Activated CD4-positive, alpha-beta memory T cell treated with anti-CD3 and anti-CD28 coated beads for 36 hours (primary cell): ENCODE results near the gene FAM83B. TPM values are rescaled to one million over a fixed set of nuclear protein-coding genes. Genes with fewer than 3 reads are reported as not detected.
"Not testable (repeated sequence)": the region's sequence is repeated elsewhere in the genome, so short reads cannot be mapped to it uniquely, and the experiment has no call there.

Source experiments
- CTCF ChIA-PET: fragments of 350-600 bp; sonication (Branson Sonifier 250); formaldehyde crosslinking; loops from one replicate; lab custom pipeline; 2021; ENCODE audit warnings: antibody characterized with exemption, inconsistent platforms; lab: Charles Lee
- POLR2A ChIA-PET: fragments of 350-600 bp; sonication (Branson Sonifier 250); formaldehyde crosslinking; loops from one replicate; lab custom pipeline; 2021; ENCODE audit warnings: antibody characterized with exemption; lab: Charles Lee
- DNase-seq: peaks from one replicate; pipeline ENCODE4 v3.0.0-alpha.2; 2020
- H3K27ac Mint-ChIP-seq: one replicate; pipeline ENCODE4 v1.8.0; 2021; ENCODE audit warnings: mixed read lengths
- H3K27me3 Mint-ChIP-seq: one replicate; pipeline ENCODE4 v1.8.0; 2021; ENCODE audit warnings: mixed read lengths
- H3K36me3 Mint-ChIP-seq: one replicate; pipeline ENCODE4 v1.8.0; 2021; ENCODE audit warnings: mixed read lengths
- H3K4me1 Mint-ChIP-seq: one replicate; pipeline ENCODE4 v1.8.0; 2021; ENCODE audit warnings: low read depth, mixed read lengths
- H3K4me3 Mint-ChIP-seq: one replicate; pipeline ENCODE4 v1.8.0; 2021; ENCODE audit warnings: mild to moderate bottlenecking, mixed read lengths
- H3K9me3 Mint-ChIP-seq: one replicate; pipeline ENCODE4 v1.8.0; 2021; ENCODE audit warnings: mixed read lengths
- intact Hi-C: fragments of 100-400 bp; cut with micrococcal nuclease; formaldehyde crosslinking; loops from one replicate; pipeline ENCODE4 v1.15.1; 2023
- total RNA-seq, 2 experiments: library from RNA; stranded (reverse); gene quantifications; one replicate each; pipeline ENCODE4 v1.2.3, GENCODE V29; 2021

FAM83B gene
- total RNA-seq, 2 experiments from 2014 or later, result not detected

- DNase-seq, result no peak
- no peaks in the 10 kb centered on the region for H3K27me3 Mint-ChIP-seq
- ChIA-PET CTCF (no interaction called here), POLR2A (no interaction called here)
- intact Hi-C loops, result no loop called here
- no peak overlapping the region for H3K27ac Mint-ChIP-seq
- no peaks in the 10 kb centered on the region for H3K4me1 Mint-ChIP-seq
- no peak overlapping the region for H3K4me3 Mint-ChIP-seq
- H3K36me3 Mint-ChIP-seq, result no peaks in the 10 kb centered on the region
- H3K9me3 Mint-ChIP-seq, result peaks cover 8% of the 10 kb centered on the region
These were observed 125.3 kb downstream of the FAM83B start for GRCh38 chr6:54971825-54972224.

DNA sequence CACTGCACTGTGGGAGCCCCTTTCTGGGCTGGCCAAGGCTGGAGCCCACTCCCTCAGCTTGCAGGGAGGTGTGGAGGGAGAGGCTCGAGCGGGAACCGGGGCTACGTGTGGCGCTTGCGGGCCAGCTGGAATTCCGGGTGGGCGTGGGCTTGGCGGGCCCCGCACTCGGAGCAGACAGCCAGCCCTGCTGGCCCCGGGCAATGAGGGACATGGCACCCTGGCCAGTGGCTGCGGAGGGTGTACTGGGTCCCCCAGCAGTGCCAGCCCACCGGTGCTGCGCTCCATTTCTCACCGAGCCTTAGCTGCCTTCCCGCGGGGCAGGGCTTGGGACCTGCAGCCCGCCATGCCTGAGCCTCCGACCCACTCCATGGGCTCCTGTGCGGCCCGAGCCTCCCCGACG lies 132.6 kb downstream of the FAM83B start:
- H3K27ac Mint-ChIP-seq, intact Hi-C loops, H3K4me3 Mint-ChIP-seq, CTCF ChIA-PET, POLR2A ChIA-PET, H3K27me3 Mint-ChIP-seq, H3K36me3 Mint-ChIP-seq, H3K4me1 Mint-ChIP-seq, DNase-seq: not testable (repeated sequence)
- H3K9me3 Mint-ChIP-seq, result peaks cover 21% of the 10 kb centered on the region

DNA sequence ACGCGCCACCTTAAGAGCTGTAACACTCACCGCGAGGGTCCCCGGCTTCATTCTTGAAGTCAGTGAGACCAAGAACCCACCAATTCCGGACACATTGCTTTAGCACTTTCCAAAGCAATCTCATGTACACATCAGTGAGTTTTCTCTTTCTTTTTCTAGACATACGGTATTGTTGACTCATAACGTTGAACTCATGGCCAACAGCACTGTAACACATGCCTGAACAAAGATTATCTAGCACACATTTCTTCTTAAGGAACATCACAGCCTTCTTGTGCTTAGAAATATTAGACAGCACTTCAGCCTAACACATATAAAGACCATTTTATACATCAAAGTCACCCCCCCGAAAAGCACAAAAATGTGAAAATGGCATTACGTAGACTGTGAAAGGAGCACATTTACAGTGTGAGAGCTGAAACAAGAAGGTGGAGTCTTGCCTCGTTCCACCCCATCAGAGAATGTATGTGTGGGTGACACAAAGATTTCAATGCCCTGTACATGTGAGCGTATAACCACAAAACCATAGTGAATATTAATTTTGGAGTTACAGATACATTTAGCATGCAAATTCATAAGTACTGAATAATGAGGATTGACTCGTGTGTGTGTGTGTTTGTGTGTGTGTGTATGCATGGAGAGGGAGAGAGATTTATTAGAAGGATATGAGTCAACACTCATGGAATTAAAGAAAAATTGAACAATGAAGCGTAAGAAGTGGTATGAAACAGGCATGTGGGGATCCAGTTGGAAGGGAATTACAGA lies 134.1 kb downstream of the FAM83B start:
- no peak overlapping the region for H3K4me3 Mint-ChIP-seq
- POLR2A ChIA-PET, result no interaction called here
- intact Hi-C loops, result no loop called here

GRCh38 chr6:54981276-54981609 lies 134.7 kb downstream of the FAM83B start:
- CTCF ChIA-PET, result interaction anchor here (0.7 kb wide), 1 partner anchor 101 kb away, joined by 3 read pairs; no protein-coding TSS in a partner anchor
- intact Hi-C loops, result no loop called here
- DNase-seq, result no peak
- H3K9me3 Mint-ChIP-seq, result peaks cover 37% of the 10 kb centered on the region
- H3K27ac Mint-ChIP-seq, result no peak overlapping the region
- no peaks in the 10 kb centered on the region for H3K4me1 Mint-ChIP-seq
- H3K36me3 Mint-ChIP-seq, result no peaks in the 10 kb centered on the region
- POLR2A ChIA-PET, result no interaction called here
- no peak overlapping the region for H3K4me3 Mint-ChIP-seq
- no peaks in the 10 kb centered on the region for H3K27me3 Mint-ChIP-seq

More for the DNA sequence above, 134.1 kb downstream of the FAM83B start:
- peaks cover 31% of the 10 kb centered on the region for H3K9me3 Mint-ChIP-seq
- no peaks in the 10 kb centered on the region for H3K4me1 Mint-ChIP-seq
- no peak for DNase-seq
- CTCF ChIA-PET, result interaction anchor here (0.7 kb wide), 1 partner anchor 101 kb away, joined by 3 read pairs; no protein-coding TSS in a partner anchor
- H3K27me3 Mint-ChIP-seq, result no peaks in the 10 kb centered on the region
- no peaks in the 10 kb centered on the region for H3K36me3 Mint-ChIP-seq
- no peak overlapping the region for H3K27ac Mint-ChIP-seq

GRCh38 chr6:54981647-54982046 lies 135.1 kb downstream of the FAM83B start:
- H3K4me1 Mint-ChIP-seq, result no peaks in the 10 kb centered on the region
- no peak overlapping the region for H3K27ac Mint-ChIP-seq
- H3K9me3 Mint-ChIP-seq, result peaks cover 40% of the 10 kb centered on the region
- no peak for DNase-seq
- POLR2A ChIA-PET, result no interaction called here
- CTCF ChIA-PET, result no interaction called here
- no peaks in the 10 kb centered on the region for H3K27me3 Mint-ChIP-seq
- H3K4me3 Mint-ChIP-seq, result no peak overlapping the region
- no peaks in the 10 kb centered on the region for H3K36me3 Mint-ChIP-seq
- intact Hi-C loops, result no loop called here

- ChIA-PET CTCF (no interaction called here), POLR2A (no interaction called here)
- intact Hi-C loops, result no loop called here
- Mint-ChIP-seq H3K4me1 (no peaks in the 10 kb centered on the region), H3K27ac (no peak overlapping the region), H3K9me3 (peaks cover 44% of the 10 kb centered on the region), H3K27me3 (no peaks in the 10 kb centered on the region), H3K4me3 (no peak overlapping the region), H3K36me3 (no peaks in the 10 kb centered on the region)
- DNase-seq, result no peak
These were observed 141.2 kb downstream of the FAM83B start for GRCh38 chr6:54987633-54988290.

DNA sequence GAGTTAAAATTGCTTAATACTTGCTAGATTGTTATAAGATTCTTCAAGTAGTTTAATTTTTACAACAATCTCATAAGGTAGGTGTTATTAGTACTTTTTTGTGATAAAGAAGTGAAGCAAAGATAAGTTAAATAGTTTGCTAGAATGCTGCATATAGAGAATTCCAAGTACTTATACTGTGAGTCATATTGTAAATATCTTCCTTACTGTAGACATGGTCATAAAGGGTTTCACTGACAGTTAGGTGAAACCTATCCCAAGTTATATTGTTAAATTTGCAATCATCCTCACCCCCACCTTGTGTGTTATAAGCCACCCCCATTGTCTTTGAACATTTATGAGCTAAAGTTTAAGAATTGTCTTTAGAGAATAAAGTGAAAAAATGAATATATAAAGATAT lies 142.0 kb downstream of the FAM83B start:
- H3K4me1 Mint-ChIP-seq, result no peaks in the 10 kb centered on the region
- POLR2A ChIA-PET, result no interaction called here

GRCh38 chr6:54990001-54990400 lies 143.4 kb downstream of the FAM83B start:
- H3K9me3 Mint-ChIP-seq, result peaks cover 52% of the 10 kb centered on the region
- ChIA-PET POLR2A (no interaction called here), CTCF (no interaction called here)
- H3K4me3 Mint-ChIP-seq, result no peak overlapping the region
- H3K36me3 Mint-ChIP-seq, result no peaks in the 10 kb centered on the region
- no peaks in the 10 kb centered on the region for H3K4me1 Mint-ChIP-seq
- no peak overlapping the region for H3K27ac Mint-ChIP-seq
- H3K27me3 Mint-ChIP-seq, result no peaks in the 10 kb centered on the region
- intact Hi-C loops, result no loop called here
- no peak for DNase-seq

More for the DNA sequence above, 142.0 kb downstream of the FAM83B start:
- Mint-ChIP-seq H3K36me3 (no peaks in the 10 kb centered on the region), H3K27me3 (no peaks in the 10 kb centered on the region), H3K27ac (no peak overlapping the region), H3K4me3 (no peak overlapping the region), H3K9me3 (peaks cover 50% of the 10 kb centered on the region)
- intact Hi-C loops, result no loop called here
- CTCF ChIA-PET, result no interaction called here
- DNase-seq, result no peak
